HG03039 (cell line): ENCODE results near the gene CFAP57.

Experiments
- ATAC-seq: cut with Tn5 transposase; IDR thresholded peaks from one replicate; pipeline ENCODE4 v1.9.1; 2021; ENCODE audit warnings: mild to moderate bottlenecking, moderate library complexity; ENCODE audit not compliant: unreplicated experiment

CFAP57 gene

GRCh38 chr1:43274125-43274803 lies 102.1 kb downstream of the CFAP57 start:
- no peak for ATAC-seq

DNA sequence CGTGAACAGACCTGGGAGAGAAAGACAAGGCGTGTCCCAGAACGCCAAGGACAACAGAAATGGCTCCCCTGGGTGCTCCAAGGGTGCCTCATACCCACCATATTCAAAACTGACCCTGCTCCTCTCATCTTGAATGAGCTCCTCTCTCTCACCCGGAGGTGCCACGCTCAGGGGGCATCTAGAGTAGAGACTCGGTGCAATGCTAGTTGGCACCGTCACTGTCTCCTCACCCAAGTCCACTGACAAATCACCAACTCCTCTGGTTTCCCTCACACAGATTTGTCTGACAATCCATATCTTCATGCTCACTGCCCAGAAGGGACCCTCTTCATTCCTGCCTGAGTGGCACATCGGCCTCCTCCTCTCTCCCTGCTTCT lies 102.7 kb downstream of the CFAP57 start:
- no peak for ATAC-seq

DNA sequence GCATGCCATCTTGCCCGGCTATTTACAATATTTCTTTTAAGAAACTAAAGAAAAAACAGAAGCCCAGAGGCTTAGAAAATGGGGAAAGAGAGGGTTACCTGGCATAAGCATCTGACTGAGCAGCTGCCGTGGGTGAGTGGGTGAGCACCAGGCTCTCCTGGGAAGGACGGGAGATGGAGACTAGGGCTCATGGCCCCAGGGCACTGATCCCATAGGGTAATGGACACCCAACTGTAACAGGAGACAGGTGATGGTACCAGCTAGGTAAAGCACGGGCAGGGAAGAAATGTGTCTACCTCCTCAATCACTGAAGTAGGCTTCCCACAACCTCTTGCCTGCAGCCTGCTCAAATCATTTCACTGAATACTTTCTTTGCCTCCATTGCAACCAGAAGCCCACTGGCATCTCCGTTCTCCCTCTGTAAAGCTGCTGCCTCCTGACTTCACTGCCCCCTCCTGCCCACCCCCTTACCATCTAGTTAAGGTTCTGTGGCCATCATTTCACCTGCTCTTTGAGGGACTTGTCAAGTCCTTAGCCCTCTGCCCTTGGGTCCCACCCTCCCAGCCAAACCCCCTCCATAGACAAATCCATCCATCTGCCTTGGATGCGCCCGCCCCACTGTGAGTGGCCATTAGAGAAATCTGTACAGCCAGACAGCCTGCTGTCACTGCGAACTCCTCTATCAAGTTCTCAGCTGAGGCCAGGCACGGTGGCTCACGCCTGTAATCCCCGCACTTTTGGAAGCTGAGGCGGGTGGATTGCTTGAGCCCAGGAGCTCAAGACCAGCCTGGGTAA lies 103.9 kb downstream of the CFAP57 start:
- ATAC-seq, result no peak

GRCh38 chr1:43276673-43277072 lies 104.5 kb downstream of the CFAP57 start:
- no peak for ATAC-seq

DNA sequence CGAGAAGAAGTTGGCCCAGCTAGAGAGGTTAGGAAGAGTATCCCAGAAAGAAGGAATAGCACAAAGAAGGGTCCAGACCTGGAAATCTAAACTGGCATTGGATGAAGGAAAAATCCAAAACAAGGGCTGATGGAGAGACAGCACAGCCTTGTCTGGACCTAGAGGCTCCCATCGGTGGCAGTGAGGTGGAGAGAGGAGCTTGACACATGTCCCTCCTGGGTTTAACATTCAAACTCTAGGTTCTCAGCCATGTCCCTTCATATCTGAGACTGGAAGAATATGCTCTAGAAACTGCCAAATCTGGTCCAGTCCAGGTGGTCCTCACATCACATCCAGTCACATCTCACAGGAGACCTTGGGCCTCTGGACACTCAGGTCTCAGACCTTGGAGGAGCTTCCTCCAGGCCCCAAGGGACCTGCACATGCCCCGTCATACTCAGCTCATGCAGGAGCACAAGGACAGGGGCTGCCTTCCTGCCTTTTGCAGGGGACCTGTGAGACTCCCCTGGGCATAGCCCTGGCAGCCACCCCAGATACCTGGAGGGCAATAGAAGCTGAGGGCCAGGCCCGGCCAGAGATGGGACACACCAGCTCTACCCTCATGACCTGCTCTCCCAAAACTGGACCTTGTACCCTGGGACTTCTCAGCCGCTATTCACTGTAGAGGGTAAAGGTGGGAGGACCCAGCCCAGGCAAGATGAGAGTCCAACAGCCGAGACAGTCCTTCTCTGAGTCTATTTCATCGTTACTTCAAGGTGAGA lies 105.2 kb downstream of the CFAP57 start:
- no peak for ATAC-seq

DNA sequence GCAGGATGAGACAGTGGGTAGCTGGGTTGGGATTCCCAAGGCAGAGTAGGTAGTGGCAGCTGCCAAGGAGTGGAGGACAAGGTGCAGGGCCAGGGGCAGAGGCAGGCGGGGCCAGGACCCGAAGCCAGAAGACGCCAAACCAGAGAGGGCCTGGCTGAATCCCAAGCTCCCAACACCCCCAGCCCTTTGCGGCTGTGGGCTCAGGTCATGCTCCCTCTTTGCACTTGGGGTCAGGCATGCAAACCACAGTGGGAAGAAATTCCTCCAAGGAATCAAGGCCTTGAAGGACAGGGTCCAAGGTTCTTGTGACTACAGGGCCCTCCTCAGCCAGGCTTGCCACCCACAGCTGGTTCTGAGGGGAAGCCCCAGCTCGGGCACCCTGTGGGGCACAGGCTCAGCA lies 107.0 kb downstream of the CFAP57 start:
- ATAC-seq, result no peak

GRCh38 chr1:43279666-43280065 lies 107.5 kb downstream of the CFAP57 start:
- ATAC-seq, result no peak

- ATAC-seq, result no peak
Observed at GRCh38 chr1:43280692-43281091, 108.6 kb downstream of the CFAP57 start.

- ATAC-seq, result no peak
Observed at GRCh38 chr1:43282220-43283195, 110.4 kb downstream of the CFAP57 start.

DNA sequence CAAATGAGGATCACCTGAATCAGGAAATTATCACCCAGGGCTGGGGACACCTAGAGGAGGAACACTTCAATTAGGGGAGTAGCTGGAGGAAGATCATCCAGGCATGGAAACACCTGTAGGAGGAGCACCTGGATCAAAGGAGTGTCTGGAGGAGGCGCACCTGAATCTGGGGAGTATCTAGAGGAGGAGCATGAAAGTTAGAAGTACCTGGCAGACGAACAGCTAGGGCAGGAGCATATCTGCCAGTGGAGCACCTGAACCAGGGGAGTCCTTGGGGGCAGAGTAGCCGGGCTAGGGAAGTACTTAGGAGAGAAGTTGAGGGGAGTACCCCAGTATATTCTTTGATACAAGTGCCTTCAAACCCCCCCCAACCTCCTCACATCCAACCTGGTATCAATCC lies 111.9 kb downstream of the CFAP57 start:
- no peak for ATAC-seq

- no peak for ATAC-seq
Observed at GRCh38 chr1:43284546-43285110, 112.5 kb downstream of the CFAP57 start.

GRCh38 chr1:43285269-43285990 lies 113.3 kb downstream of the CFAP57 start, which contains the start of gene C1orf210:
C1orf210 (minus strand) TSS chr1:43285581; CDS start chr1:43283270, 2,311 bp downstream.
- no peak for ATAC-seq

DNA sequence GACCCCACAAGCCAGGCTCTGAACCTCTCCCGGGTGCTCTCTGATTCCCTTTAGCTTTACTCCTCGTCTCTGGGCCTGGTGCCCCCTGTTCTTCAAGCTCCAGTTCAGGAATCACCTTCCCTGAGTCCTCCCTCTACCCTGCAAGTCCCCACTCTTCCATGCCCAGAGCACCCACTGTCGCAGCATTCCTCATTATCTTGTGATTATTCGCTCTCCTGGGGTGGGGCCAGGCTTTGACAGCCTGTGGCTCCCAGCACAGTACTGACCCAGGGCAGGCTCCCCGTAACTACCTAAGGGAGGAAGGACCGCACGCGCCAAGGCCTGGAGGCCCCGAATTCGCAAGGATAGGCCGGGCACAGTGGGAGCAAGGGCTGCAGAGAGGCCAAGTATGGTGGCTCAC lies 114.0 kb downstream of the CFAP57 start:
- ATAC-seq, result no peak

DNA sequence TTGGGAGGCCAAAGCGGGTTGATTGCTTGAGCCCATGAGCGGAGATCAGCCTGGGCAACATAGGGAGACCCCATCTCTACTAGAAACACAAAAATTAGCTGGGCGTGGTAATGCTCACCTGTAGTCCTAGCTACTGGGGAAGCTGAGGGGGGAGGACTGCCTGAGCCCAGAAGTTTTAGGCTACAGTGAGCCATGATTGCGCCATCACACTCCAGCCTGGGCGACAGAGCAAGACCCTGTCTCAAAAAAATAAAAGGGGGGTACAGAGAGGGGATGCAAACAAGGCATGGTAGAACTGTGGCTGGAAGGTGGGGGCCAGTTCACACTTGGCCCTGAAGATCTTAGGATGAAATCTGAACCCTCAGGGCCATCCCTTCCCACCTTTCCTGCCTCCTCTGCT lies 114.4 kb downstream of the CFAP57 start:
- no peak for ATAC-seq

DNA sequence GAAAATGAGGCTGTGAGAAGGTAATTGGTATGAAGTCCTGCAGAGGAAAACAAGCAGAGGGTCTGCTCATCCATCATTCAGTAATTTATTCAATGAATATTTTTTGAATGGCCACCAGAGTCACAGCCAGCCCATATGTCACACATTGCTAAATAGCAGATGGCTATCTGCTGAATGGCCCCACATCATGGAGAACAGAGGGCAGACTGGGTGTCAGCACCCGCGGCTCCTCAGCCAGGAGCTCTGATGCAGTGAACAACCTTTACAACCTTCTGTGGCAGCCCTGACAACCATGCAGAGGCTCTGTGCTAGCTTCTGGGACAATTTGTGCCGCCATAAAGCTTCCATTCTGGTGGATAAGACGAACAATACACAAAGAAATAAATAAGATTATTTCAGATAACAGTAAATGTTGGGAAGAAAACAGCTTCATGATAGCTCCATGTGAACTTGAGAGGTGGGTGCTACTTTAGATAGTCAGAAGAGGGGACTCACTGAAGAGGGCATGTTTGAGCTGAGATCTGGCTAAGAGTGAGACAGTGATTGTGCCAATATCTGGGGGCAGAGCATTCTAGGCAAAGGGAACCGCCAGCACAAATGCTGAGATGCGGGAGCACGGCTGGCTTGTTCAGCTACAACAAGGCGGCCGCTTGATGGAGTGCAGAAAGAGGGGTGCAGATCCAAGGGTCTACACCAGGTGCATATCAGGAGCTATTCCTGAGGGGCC lies 116.1 kb downstream of the CFAP57 start:
- no peak for ATAC-seq

DNA sequence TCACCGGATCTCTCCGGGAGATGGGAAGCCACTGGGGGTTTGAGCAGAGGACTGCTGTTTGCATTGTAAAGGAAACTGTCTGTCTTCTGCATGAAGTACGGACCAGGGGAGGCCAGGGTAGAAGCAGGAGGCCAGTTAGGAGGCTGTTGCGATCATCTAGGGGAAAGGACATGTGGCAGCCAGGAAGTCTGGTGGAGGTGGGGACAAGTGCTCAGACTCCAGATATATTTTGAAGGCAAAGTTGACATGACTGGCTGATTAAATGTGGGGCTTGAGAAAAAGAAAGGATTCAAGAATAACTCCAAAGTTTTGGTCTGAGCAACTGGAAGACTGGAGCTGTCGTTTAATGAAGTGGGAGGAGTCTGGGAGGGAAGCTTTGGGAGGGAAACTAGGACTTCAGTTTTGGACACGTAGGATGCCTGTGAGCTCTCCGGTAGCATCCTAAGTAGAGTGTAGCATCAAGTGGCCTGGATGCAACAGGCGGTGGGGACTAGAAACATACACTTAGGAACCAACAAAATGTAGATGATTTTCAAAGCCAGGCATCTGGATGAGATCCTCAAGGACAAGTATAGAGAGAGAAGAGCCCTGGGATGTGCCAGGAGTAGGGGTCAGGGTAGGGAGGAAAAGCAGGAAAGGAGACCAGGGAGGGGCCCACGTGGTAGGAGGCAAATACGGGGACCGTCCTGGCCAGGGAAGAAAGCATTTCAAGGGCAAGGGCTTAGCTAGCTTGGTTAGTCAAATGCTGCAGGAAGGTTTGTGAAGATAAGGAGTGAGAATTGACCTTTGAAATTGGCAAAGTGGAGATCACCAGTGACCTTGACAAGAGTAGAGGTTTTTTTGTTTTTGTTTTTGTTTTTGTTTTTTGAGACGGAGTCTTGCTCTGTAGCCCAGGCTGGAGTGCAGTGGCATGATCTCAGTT lies 116.9 kb downstream of the CFAP57 start:
- ATAC-seq, result no peak

- no peak for ATAC-seq
Observed at GRCh38 chr1:43292216-43292615, 120.1 kb downstream of the CFAP57 start.

GRCh38 chr1:43292679-43293078 lies 120.5 kb downstream of the CFAP57 start:
- no peak for ATAC-seq
